Measurements from ENCODE around the gene PNMA8C.
"Not testable (repeated sequence)": the region's sequence is repeated elsewhere in the genome, so short reads cannot be mapped to it uniquely, and the experiment has no call there.

Gene PNMA8C

GRCh38 chr19:46427518-46428045 is 1.2 kb downstream of the PNMA8C start:
- ChIA-PET POLR2A (interaction anchor here (2.9 kb wide), 1 partner anchor 14 kb away, joined by 15 read pairs; the partner anchor contains the start of gene CCDC8), CTCF (no interaction called here)
- no peak for DNase-seq (ENCODE audit: extremely low spot score)
- TF ChIP-seq SUZ12 (IDR thresholded peaks at IDR 0.05) (no peak), NFRKB (IDR thresholded peaks at IDR 0.05) (no peak), PKNOX1 (IDR thresholded peaks at IDR 0.05) (no peak), LEF1 (IDR thresholded peaks at IDR 0.05; ENCODE audit: borderline replicate concordance) (no peak), FOXA1 (IDR thresholded peaks at IDR 0.05) (no peak), ELF4 (IDR thresholded peaks at IDR 0.05) (no peak), FOXM1 (IDR thresholded peaks at IDR 0.05; ENCODE audit: borderline replicate concordance) (no peak), FOXK2 (IDR thresholded peaks at IDR 0.05) (no peak), BHLHE40 (IDR thresholded peaks at IDR 0.05; ENCODE audit: borderline replicate concordance) (no peak), L3MBTL2 (conservative IDR thresholded peaks at IDR 0.05) (no peak), SP1 (IDR thresholded peaks at IDR 0.05) (no peak), HDGF (IDR thresholded peaks at IDR 0.05; ENCODE audit: borderline replicate concordance) (no peak), TARDBP (IDR thresholded peaks at IDR 0.05) (no peak), CTBP1 (IDR thresholded peaks at IDR 0.05; ENCODE audit: borderline replicate concordance) (no peak), ARNT (IDR thresholded peaks at IDR 0.05) (no peak), ZNF384 (IDR thresholded peaks at IDR 0.05) (no peak)

- DNase-seq (ENCODE audit: extremely low spot score): no peak
- ChIA-PET POLR2A (interaction anchor here (2.9 kb wide), 1 partner anchor 13 kb away, joined by 15 read pairs; the partner anchor contains the start of gene CCDC8), CTCF (no interaction called here)
- TF ChIP-seq ELF4 (IDR thresholded peaks at IDR 0.05): no peak
- no peak for TF ChIP-seq FOXA1 (IDR thresholded peaks at IDR 0.05)
Observed at GRCh38 chr19:46426506-46427162, 2.1 kb downstream of the PNMA8C start.

- DNase-seq (ENCODE audit: extremely low spot score): no peak
- ChIA-PET POLR2A (interaction anchor here (2.9 kb wide), 1 partner anchor 13 kb away, joined by 15 read pairs; the partner anchor contains the start of gene CCDC8), CTCF (no interaction called here)
- TF ChIP-seq CTBP1 (IDR thresholded peaks at IDR 0.05; ENCODE audit: borderline replicate concordance) (no peak), SUZ12 (IDR thresholded peaks at IDR 0.05) (no peak), SP1 (IDR thresholded peaks at IDR 0.05) (no peak)
Observed at GRCh38 chr19:46426035-46426505, 2.7 kb downstream of the PNMA8C start.

GRCh38 chr19:46423188-46423587 is 5.5 kb downstream of the PNMA8C start:
- TF ChIP-seq PKNOX1 (IDR thresholded peaks at IDR 0.05) (no peak), FOXM1 (IDR thresholded peaks at IDR 0.05; ENCODE audit: borderline replicate concordance) (no peak), BHLHE40 (IDR thresholded peaks at IDR 0.05; ENCODE audit: borderline replicate concordance) (no peak), TARDBP (IDR thresholded peaks at IDR 0.05) (no peak), L3MBTL2 (conservative IDR thresholded peaks at IDR 0.05) (no peak), FOXK2 (IDR thresholded peaks at IDR 0.05) (no peak), ZNF384 (IDR thresholded peaks at IDR 0.05) (no peak), FOXA1 (IDR thresholded peaks at IDR 0.05) (no peak), SUZ12 (IDR thresholded peaks at IDR 0.05) (no peak), CTBP1 (IDR thresholded peaks at IDR 0.05; ENCODE audit: borderline replicate concordance) (no peak), ELF4 (IDR thresholded peaks at IDR 0.05) (no peak), NFRKB (IDR thresholded peaks at IDR 0.05) (no peak), LEF1 (IDR thresholded peaks at IDR 0.05; ENCODE audit: borderline replicate concordance) (no peak), SP1 (IDR thresholded peaks at IDR 0.05) (no peak), HDGF (IDR thresholded peaks at IDR 0.05; ENCODE audit: borderline replicate concordance) (no peak), ARNT (IDR thresholded peaks at IDR 0.05) (no peak)
- ChIA-PET CTCF (interaction anchor here (1.1 kb wide), 1 partner anchor 28 kb away, joined by 5 read pairs; no protein-coding TSS in a partner anchor), POLR2A (interaction anchor here (1.2 kb wide), 1 partner anchor 10 kb away, joined by 3 read pairs; the partner anchor contains the start of gene CCDC8)
- DNase-seq (ENCODE audit: extremely low spot score): no peak

- ChIA-PET POLR2A (no interaction called here), CTCF (interaction anchor here (1.1 kb wide), 1 partner anchor 27 kb away, joined by 5 read pairs; no protein-coding TSS in a partner anchor)
- DNase-seq (ENCODE audit: extremely low spot score): no peak
- TF ChIP-seq CTBP1 (IDR thresholded peaks at IDR 0.05; ENCODE audit: borderline replicate concordance): no peak
- TF ChIP-seq L3MBTL2 (conservative IDR thresholded peaks at IDR 0.05): no peak
- TF ChIP-seq FOXM1 (IDR thresholded peaks at IDR 0.05; ENCODE audit: borderline replicate concordance): no peak
- no peak for TF ChIP-seq LEF1 (IDR thresholded peaks at IDR 0.05; ENCODE audit: borderline replicate concordance)
- no peak for TF ChIP-seq FOXK2 (IDR thresholded peaks at IDR 0.05)
- TF ChIP-seq PKNOX1 (IDR thresholded peaks at IDR 0.05): no peak
- TF ChIP-seq FOXA1 (IDR thresholded peaks at IDR 0.05): no peak
- TF ChIP-seq SP1 (IDR thresholded peaks at IDR 0.05): no peak
- no peak for TF ChIP-seq ELF4 (IDR thresholded peaks at IDR 0.05)
- no peak for TF ChIP-seq BHLHE40 (IDR thresholded peaks at IDR 0.05; ENCODE audit: borderline replicate concordance)
- TF ChIP-seq TARDBP (IDR thresholded peaks at IDR 0.05): no peak
- no peak for TF ChIP-seq ARNT (IDR thresholded peaks at IDR 0.05)
- no peak for TF ChIP-seq ZNF384 (IDR thresholded peaks at IDR 0.05)
- no peak for TF ChIP-seq NFRKB (IDR thresholded peaks at IDR 0.05)
- no peak for TF ChIP-seq HDGF (IDR thresholded peaks at IDR 0.05; ENCODE audit: borderline replicate concordance)
- no peak for TF ChIP-seq SUZ12 (IDR thresholded peaks at IDR 0.05)
Observed at GRCh38 chr19:46422344-46422743, 6.4 kb downstream of the PNMA8C start.

- no peak for DNase-seq (ENCODE audit: extremely low spot score)
- ChIA-PET POLR2A (no interaction called here), CTCF (interaction anchor here (0.7 kb wide), 1 partner anchor 343 kb away, joined by 3 read pairs; no protein-coding TSS in a partner anchor)
- TF ChIP-seq ELF4 (IDR thresholded peaks at IDR 0.05): no peak
- TF ChIP-seq FOXM1 (IDR thresholded peaks at IDR 0.05; ENCODE audit: borderline replicate concordance): no peak
- TF ChIP-seq FOXA1 (IDR thresholded peaks at IDR 0.05): no peak
- no peak for TF ChIP-seq ZNF384 (IDR thresholded peaks at IDR 0.05)
- no peak for TF ChIP-seq LEF1 (IDR thresholded peaks at IDR 0.05; ENCODE audit: borderline replicate concordance)
- TF ChIP-seq CTBP1 (IDR thresholded peaks at IDR 0.05; ENCODE audit: borderline replicate concordance): no peak
- TF ChIP-seq BHLHE40 (IDR thresholded peaks at IDR 0.05; ENCODE audit: borderline replicate concordance): no peak
- TF ChIP-seq NFRKB (IDR thresholded peaks at IDR 0.05): no peak
- TF ChIP-seq L3MBTL2 (conservative IDR thresholded peaks at IDR 0.05): no peak
Observed at GRCh38 chr19:46420056-46420455, 8.7 kb downstream of the PNMA8C start.

GRCh38 chr19:46415804-46416709 is 12.7 kb downstream of the PNMA8C start:
- POLR2A ChIA-PET, CTCF ChIA-PET: not testable (repeated sequence)
- DNase-seq (ENCODE audit: extremely low spot score): peak; percentile 92

- POLR2A ChIA-PET; CTCF ChIA-PET; DNase-seq (ENCODE audit: extremely low spot score): not testable (repeated sequence)
Observed at GRCh38 chr19:46414899-46415298, 13.8 kb downstream of the PNMA8C start.

Data from HEK293T (cell line).